ENCODE data around the gene FAM131A.

- TF ChIP-seq POLR2A (IDR thresholded peaks at IDR 0.05) = no peak
- TF ChIP-seq POLR2AphosphoS5 (IDR thresholded peaks at IDR 0.05; ENCODE audit: insufficient read depth in 1 of 2, low read depth in 1 of 2) = no peak
- TF ChIP-seq, protein P1, sequence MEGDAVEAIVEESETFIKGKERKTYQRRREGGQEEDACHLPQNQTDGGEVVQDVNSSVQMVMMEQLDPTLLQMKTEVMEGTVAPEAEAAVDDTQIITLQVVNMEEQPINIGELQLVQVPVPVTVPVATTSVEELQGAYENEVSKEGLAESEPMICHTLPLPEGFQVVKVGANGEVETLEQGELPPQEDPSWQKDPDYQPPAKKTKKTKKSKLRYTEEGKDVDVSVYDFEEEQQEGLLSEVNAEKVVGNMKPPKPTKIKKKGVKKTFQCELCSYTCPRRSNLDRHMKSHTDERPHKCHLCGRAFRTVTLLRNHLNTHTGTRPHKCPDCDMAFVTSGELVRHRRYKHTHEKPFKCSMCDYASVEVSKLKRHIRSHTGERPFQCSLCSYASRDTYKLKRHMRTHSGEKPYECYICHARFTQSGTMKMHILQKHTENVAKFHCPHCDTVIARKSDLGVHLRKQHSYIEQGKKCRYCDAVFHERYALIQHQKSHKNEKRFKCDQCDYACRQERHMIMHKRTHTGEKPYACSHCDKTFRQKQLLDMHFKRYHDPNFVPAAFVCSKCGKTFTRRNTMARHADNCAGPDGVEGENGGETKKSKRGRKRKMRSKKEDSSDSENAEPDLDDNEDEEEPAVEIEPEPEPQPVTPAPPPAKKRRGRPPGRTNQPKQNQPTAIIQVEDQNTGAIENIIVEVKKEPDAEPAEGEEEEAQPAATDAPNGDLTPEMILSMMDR (IDR thresholded peaks at IDR 0.05) = no peak
Observed at GRCh38 chr3:184388164-184388935, 51.0 kb downstream of the FAM131A start.
